Pancreas (tissue), 10 donors: ENCODE results near the gene MAN2A2. TPM values are rescaled to one million over a fixed set of nuclear protein-coding genes. Genes with fewer than 3 reads are reported as not detected.

ENCODE experiments used
- ATAC-seq, 4 donors: fragments of 200-7000 bp; cut with Tn5 transposase; one replicate each; pipeline versions ENCODE4 v1.8.0 to v1.9.1; 2020; ENCODE audit warnings: mild to moderate bottlenecking in 4 of 4, moderate library complexity in 4 of 4
- DNase-seq, 6 donors: peaks; one replicate each; pipeline ENCODE4 v3.0.0-alpha.2; 2020
- FAIRE-seq: peaks from 2 replicates; lab custom pipeline; 2012; peaks lifted over from hg19 to GRCh38; lab: Jason Lieb, UNC
- H3K27ac ChIP-seq, 4 donors: fragments of 200-600 bp; sonication (generic); 1 replicate in 3 of 4; 2 replicates in 1 of 4; pipeline versions ENCODE4 v1.5.0 to v1.8.0; 2020
- H3K27me3 ChIP-seq, 4 donors: fragments of 200-600 bp; one replicate each; pipeline ENCODE4 v1.8.0; 2021
- H3K36me3 ChIP-seq, 3 donors: fragments of 200-600 bp; sonication (generic) in 1 of 3; one replicate each; pipeline versions ENCODE4 v1.5.0 to v1.8.0; 2020 to 2021
- H3K4me1 ChIP-seq, 3 donors: fragments of 200-600 bp; one replicate each; pipeline ENCODE4 v1.8.0; 2021
- H3K4me3 ChIP-seq, 4 donors: fragments of 200-600 bp; sonication (generic) in 2 of 4; one replicate each; pipeline versions ENCODE4 v1.5.0 to v1.8.0; 2020 to 2021
- H3K9me3 ChIP-seq, 4 donors: fragments of 200-600 bp; one replicate each; pipeline ENCODE4 v1.8.0; 2021
- WGBS, 2 donors: extraction: QIAGEN DNeasy Blood & Tissue Kit; methylation state at CpG; one replicate each; pipeline ENCODE4 v1.1.7; 2013; 5-methylcytosine and 5-hydroxymethylcytosine counted together
- intact Hi-C, 3 donors: fragments of 100-400 bp; cut with DNase I; formaldehyde crosslinking; loops; one replicate each; pipeline versions ENCODE4 v1.11.1 to v1.14.2; 2022
- polyA plus RNA-seq, 2 donors: library from polyadenylated mRNA; stranded (reverse); fragments of 200-250 nt; gene quantifications; one replicate each; pipeline ENCODE4 v1.2.3, GENCODE V29; 2013
- total RNA-seq, 6 donors: library from RNA; stranded (reverse); fragmentation: NEBNext Ultra II Directional in 4 of 6; extraction: Animal tissue kit (Norgen Biotek cat#: 25700) in 4 of 6; gene quantifications; one replicate each; pipeline versions ENCODE4 v1.2.1 to v1.2.4, GENCODE V29; 2021 to 2023
- TF ChIP-seq, protein P1 (sequence below), 4 donors: fragments of 200-600 bp; sonication (generic) in 3 of 4; IDR thresholded peaks; one replicate each; pipeline versions ENCODE4 v1.5.0 to v1.8.0; 2021; ENCODE audit warnings: antibody characterized with exemption in 4 of 4
- donor health status: healthy with polysubstance abuse.
- donor health status: DM: no; HTN: no; CAD: no; lungs with moderate emphysema.
- donor health status: DM: no; HTN: no; CAD: no.
- donor health status: control.
- donor health status: control.
- donor health status: Bipolar disorder and iron deficiency.
- donor health status: DM: yes; HTN: yes; CAD: no.
- donor health status: DM: no; HTN: no; CAD: no.
- donor health status: DM: no; HTN: no; CAD: no.
- donor health status: DM: yes; HTN: yes; CAD: no.

The MAN2A2 gene
- total and polyA plus RNA-seq, 8 donors = 56.6 to 118 (median 67.7) TPM

DNA sequence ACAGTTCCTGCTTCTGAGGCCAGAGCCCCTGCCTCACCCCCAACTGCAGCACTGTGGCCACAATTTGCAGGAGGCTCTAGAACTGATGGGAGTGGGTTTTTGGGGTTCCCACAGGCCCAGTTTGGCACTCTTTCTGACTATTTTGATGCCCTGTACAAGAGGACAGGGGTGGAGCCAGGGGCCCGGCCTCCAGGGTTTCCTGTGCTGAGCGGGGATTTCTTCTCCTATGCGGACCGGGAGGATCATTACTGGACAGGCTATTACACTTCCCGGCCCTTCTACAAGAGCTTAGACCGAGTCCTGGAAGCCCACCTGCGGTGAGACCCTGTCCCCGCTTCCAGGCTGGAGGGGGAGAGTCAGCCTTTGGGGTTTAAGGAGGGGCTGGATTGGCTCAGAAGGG, 6.9 kb downstream of the MAN2A2 start:
- H3K4me3 ChIP-seq = no peak overlapping the region
- TF ChIP-seq, protein P1, sequence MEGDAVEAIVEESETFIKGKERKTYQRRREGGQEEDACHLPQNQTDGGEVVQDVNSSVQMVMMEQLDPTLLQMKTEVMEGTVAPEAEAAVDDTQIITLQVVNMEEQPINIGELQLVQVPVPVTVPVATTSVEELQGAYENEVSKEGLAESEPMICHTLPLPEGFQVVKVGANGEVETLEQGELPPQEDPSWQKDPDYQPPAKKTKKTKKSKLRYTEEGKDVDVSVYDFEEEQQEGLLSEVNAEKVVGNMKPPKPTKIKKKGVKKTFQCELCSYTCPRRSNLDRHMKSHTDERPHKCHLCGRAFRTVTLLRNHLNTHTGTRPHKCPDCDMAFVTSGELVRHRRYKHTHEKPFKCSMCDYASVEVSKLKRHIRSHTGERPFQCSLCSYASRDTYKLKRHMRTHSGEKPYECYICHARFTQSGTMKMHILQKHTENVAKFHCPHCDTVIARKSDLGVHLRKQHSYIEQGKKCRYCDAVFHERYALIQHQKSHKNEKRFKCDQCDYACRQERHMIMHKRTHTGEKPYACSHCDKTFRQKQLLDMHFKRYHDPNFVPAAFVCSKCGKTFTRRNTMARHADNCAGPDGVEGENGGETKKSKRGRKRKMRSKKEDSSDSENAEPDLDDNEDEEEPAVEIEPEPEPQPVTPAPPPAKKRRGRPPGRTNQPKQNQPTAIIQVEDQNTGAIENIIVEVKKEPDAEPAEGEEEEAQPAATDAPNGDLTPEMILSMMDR (IDR thresholded peaks at IDR 0.05) = no peak
- no peaks in the 10 kb centered on the region for H3K27me3 ChIP-seq
- intact Hi-C loops = no loop called here
- 92 to 95% methylated on average over 8 of the region's 8 CpGs for WGBS, 2 donors
- H3K36me3 ChIP-seq = peaks cover 13 to 71% (median 60%) of the 10 kb centered on the region in 3 donors
- DNase-seq (no peak), ATAC-seq (no peak), FAIRE-seq (no peak)
- H3K27ac ChIP-seq = no peak overlapping the region
- H3K4me1 ChIP-seq = peaks cover 10 to 23% (median 18%) of the 10 kb centered on the region in 3 donors
- H3K9me3 ChIP-seq = no peaks in the 10 kb centered on the region

DNA sequence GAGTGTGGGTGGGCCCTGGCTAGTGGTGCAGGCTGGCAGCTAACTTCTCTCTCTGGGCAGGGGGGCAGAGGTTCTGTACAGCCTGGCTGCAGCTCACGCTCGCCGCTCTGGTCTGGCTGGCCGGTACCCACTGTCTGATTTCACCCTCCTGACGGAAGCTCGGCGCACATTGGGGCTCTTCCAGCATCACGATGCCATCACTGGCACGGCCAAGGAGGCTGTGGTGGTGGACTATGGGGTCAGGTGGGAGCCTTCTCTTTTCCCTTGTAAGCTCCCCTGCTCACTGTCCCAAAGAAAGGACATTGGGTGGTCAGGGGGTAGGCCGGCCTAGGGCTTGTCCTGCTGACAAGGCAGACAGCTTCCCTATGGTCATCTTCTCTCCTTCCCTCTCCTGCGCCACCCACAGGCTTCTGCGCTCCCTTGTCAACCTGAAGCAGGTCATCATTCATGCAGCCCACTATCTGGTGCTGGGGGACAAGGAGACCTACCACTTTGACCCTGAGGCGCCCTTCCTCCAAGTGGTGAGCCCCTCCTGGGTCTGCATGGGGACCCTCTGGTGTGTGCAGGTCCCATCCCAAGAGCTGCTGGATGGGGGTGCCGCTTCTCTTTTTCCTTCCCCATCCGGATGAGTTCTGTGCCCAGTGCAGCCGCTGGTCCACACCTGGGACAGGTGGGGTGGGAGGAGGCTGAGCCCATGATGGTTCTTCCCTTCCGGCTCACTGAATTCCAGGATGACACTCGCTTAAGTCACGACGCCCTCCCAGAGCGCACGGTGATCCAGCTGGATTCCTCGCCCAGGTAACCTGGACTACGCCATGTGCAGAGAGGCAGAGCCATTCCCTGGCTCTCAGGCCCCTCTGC, 7.6 kb downstream of the MAN2A2 start:
- no peaks in the 10 kb centered on the region for H3K27me3 ChIP-seq
- H3K9me3 ChIP-seq = no peaks in the 10 kb centered on the region
- WGBS, 2 donors = 94 to 95% methylated on average over 24 of the region's 24 CpGs
- intact Hi-C loops = no loop called here
- peaks cover 13 to 77% (median 54%) of the 10 kb centered on the region in 3 donors for H3K36me3 ChIP-seq
- TF ChIP-seq, protein P1 (IDR thresholded peaks at IDR 0.05) = no peak
- H3K27ac ChIP-seq = no peak overlapping the region
- FAIRE-seq (no peak), ATAC-seq (no peak), DNase-seq (peak in 1 of 6 donors; percentile 53)
- no peak overlapping the region for H3K4me3 ChIP-seq
- H3K4me1 ChIP-seq = peaks cover 4 to 16% (median 11%) of the 10 kb centered on the region in 3 donors

DNA sequence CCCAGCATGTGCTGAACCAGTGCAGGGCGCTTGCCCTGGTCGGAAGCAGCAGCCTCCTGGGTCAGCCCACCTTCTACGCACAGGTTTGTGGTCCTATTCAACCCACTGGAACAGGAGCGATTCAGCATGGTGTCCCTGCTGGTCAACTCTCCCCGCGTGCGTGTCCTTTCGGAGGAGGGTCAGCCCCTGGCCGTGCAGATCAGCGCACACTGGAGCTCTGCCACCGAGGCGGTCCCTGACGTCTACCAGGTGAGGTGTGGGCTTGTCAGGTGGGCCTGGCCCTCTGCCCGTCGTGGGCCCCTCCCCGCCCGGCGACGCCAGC, 8.2 kb downstream of the MAN2A2 start:
- peaks cover 0 to 10% (median 8%) of the 10 kb centered on the region in 3 donors for H3K4me1 ChIP-seq
- TF ChIP-seq, protein P1 (IDR thresholded peaks at IDR 0.05) = no peak
- H3K27ac ChIP-seq = no peak overlapping the region
- H3K27me3 ChIP-seq = no peaks in the 10 kb centered on the region
- DNase-seq (peak in 1 of 6 donors; percentile 63), FAIRE-seq (no peak), ATAC-seq (no peak)
- peaks cover 13 to 83% (median 54%) of the 10 kb centered on the region in 3 donors for H3K36me3 ChIP-seq
- H3K9me3 ChIP-seq = no peaks in the 10 kb centered on the region
- intact Hi-C loops = no loop called here
- WGBS, 2 donors = 90 to 92% methylated on average over 19 of the region's 19 CpGs
- no peak overlapping the region for H3K4me3 ChIP-seq

DNA sequence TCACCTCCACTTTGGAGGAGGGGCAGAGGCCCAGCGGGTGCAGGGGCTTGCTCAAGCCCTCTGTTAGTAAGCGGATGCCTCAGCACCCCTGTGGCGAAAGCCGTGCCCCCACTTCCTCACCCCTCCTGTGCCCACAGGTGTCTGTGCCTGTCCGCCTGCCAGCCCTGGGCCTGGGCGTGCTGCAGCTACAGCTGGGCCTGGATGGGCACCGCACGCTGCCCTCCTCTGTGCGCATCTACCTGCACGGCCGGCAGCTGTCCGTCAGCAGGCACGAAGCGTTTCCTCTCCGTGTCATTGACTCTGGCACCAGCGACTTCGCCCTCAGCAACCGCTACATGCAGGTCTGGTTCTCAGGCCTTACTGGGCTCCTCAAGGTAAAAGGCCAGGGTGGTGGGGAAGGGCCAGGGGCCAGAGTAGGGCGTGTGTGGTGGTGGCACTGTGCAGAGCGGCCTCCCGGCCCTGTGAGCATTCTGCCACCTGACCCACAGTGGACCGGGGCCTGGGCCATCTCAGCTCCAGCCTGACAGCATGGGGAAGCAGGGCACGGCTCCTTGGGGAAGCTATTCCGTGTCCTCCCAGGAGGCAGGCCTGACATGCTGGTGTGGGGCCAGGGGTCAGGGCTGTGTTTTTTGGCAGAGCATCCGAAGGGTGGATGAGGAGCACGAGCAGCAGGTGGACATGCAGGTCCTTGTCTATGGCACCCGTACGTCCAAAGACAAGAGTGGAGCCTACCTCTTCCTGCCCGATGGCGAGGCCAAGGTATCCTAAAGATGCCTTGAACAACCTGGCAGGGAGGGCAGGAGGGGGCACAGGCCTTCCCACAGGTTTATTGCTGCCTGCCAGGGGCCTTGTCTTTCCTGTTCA, 9.0 kb downstream of the MAN2A2 start:
- Histone ChIP-seq H3K9me3 (no peaks in the 10 kb centered on the region), H3K27me3 (no peaks in the 10 kb centered on the region), H3K4me1 (peaks cover 0 to 1% (median 0%) of the 10 kb centered on the region in 3 donors), H3K27ac (no peak overlapping the region), H3K4me3 (no peak overlapping the region), H3K36me3 (peaks cover 13 to 83% (median 56%) of the 10 kb centered on the region in 3 donors)
- ATAC-seq (no peak), FAIRE-seq (no peak), DNase-seq (peak in 1 of 6 donors; percentile 61)
- WGBS, 2 donors = 92 to 94% methylated on average over 30 of the region's 30 CpGs
- TF ChIP-seq, protein P1 (IDR thresholded peaks at IDR 0.05) = no peak
- intact Hi-C loops = no loop called here
